Inferior parietal cortex (tissue), 1 donor: ENCODE results near the gene EPHB6.

ENCODE experiments used
- DNase-seq: peaks from one replicate; pipeline ENCODE4 v3.0.0-alpha.2; 2016; ENCODE audit errors: extremely low spot score

Gene EPHB6

DNA sequence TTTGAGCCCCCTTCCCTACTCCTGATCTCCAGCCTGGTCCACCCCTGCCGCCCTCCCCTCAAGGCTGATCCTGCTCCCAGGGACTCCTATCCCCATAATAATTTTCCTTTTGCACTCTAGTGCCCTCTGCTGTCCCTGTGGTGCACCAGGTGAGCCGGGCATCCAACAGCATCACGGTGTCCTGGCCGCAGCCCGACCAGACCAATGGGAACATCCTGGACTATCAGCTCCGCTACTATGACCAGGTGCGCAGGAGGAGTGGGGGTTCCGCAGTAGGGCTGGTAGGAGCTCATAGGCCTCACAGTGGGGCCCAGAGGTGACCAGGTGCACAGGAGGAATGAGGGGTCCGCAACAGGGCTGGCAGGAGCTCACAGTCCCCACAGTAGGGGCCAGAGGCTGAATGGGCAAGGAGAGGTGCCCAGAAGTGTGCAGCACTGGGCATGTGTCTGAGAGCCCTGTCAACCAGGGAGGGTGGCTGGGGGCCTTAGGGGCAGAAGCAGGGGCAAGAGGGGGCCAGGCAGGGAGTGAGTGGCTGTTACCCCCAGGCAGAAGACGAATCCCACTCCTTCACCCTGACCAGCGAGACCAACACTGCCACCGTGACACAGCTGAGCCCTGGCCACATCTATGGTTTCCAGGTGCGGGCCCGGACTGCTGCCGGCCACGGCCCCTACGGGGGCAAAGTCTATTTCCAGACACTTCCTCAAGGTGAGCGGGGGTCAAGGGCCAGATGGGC lies 11.7 kb downstream of the EPHB6 start:
- DNase-seq, result no peak

DNA sequence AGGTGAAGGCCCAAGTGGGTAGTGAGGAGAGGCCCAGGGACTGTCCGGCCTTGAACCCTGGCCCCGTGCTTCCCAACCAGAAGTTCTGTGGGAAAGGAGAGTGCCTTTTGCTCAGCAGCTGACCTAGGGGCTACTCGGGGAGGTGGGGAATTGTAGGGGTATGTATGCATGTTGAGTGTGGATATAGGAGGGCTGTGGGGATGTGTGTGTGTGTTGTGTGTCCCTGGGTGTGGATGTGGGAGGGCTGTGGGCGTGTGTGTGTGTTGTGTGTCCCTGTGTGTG lies 12.2 kb downstream of the EPHB6 start:
- no peak for DNase-seq

DNA sequence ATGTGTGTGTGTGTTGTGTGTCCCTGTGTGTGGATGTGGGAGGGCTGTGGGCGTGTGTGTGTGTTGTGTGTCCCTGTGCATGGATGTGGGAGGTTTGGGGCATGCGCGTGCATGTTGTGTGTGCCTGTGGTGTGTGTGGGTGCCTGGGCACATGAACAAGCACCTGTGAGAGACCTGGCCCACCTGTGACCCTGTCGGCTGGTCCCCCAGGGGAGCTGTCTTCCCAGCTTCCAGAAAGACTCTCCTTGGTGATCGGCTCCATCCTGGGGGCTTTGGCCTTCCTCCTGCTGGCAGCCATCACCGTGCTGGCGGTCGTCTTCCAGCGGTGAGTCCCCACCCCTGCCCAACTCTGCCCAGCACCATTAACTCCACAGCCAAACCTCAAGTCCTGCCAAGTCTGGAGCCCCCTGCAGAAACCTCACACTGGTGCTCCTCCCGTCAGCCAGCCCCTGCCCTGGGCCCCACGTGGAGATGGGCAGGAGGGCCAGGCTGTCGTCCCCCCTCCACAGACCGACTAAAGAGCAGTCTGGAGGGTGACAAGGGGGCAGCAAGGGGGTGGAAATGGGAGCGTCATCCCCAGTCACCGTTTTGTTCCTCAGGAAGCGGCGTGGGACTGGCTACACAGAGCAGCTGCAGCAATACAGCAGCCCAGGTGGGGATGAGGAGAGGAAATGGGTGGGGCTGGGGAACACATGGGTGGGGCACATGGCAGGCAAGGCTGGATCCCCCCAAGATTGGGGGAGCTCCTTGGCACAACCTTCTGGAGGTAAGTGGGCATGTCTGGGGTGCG lies 12.7 kb downstream of the EPHB6 start:
- DNase-seq, result no peak

DNA sequence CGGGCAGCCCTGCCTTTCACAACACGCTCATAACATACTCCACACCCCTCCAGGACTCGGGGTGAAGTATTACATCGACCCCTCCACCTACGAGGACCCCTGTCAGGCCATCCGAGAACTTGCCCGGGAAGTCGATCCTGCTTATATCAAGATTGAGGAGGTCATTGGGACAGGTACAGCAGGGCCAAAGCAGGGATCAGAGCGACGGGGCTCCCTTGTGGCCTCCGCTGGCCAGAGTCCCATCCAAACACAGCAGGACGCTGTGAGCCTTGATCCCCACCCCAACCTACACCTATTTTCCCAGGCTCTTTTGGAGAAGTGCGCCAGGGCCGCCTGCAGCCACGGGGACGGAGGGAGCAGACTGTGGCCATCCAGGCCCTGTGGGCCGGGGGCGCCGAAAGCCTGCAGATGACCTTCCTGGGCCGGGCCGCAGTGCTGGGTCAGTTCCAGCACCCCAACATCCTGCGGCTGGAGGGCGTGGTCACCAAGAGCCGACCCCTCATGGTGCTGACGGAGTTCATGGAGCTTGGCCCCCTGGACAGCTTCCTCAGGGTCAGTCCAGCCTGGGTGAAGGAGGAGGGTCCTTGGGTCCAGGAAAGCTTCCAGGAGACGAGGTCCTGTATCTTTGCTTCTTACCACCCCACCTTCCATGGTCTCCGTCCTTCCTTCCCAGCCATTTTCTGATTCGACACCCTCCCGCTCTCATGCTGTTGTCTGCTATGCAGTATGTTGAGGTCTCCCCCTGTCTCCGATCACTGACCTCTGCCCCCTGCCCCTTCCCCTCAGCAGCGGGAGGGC lies 13.5 kb downstream of the EPHB6 start:
- DNase-seq, result no peak

DNA sequence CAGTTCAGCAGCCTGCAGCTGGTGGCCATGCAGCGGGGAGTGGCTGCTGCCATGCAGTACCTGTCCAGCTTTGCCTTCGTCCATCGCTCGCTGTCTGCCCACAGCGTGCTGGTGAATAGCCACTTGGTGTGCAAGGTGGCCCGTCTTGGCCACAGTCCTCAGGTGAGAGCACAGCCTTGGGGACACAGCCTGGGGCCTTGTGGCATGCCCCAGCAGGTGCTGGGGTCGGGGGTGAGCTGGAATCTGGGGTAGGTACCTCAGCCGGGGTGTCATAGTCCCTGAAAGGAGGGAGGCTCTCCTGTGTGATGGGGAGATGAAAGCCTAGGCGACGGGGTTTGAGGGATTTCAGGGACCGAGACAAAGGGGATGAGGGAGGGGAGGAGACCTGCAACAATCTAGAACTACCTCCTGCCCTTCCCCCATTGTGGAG lies 14.1 kb downstream of the EPHB6 start:
- no peak for DNase-seq

DNA sequence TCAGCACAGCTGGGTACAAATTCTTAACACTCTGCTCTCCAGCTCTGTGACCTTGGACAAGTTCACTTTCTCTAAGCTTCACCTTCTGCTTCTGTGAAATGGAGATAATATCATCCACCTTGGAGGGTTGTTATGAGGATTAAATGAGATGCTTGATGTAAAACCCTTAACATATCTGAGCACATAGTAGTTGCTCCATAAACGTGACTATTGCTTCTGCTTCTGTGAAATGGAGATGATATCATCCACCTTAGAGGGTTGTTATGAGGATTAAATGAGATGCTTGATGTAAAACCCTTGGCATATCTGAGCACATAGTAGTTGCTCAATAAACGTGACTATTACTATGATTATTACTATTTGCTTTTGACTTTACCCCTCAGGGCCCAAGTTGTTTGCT lies 14.6 kb downstream of the EPHB6 start:
- DNase-seq, result no peak

DNA sequence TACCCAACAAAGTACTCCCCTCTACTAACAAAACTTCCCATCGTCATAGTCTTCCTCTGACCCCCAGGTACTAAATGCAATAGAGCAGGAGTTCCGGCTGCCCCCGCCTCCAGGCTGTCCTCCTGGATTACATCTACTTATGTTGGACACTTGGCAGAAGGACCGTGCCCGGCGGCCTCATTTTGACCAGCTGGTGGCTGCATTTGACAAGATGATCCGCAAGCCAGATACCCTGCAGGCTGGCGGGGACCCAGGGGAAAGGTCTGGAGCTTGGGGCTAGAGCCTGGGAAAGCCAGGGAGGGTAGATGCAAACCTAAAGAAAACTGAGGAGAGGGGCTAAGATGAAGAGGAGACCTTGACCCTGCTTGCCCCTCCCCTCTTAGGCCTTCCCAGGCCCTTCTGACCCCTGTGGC lies 15.3 kb downstream of the EPHB6 start:
- no peak for DNase-seq

DNA sequence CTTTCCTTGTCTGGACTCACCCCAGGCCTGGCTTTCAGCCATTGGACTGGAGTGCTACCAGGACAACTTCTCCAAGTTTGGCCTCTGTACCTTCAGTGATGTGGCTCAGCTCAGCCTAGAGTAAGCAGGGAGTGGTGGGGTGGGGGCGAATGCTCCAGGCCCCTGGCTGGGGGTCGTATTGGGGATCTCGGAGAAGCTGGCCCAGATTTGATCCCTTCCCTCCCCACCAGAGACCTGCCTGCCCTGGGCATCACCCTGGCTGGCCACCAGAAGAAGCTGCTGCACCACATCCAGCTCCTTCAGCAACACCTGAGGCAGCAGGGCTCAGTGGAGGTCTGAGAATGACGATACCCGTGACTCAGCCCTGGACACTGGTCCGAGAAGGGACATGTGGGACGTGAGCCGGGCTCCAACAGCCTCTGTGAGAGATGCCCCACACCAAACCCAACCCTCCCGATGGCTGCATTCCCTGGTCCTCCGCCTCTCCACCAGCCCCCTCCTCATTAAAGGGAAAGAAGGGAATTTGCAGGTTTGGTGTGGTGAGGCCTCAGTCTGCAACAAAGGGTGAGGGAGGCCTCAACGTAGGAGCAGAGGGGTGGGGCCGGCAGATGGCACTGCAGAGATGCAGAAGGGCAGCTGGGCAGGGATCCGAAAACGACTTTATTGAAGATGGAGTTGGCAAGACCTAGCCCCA lies 15.8 kb downstream of the EPHB6 start:
- DNase-seq, result no peak

DNA sequence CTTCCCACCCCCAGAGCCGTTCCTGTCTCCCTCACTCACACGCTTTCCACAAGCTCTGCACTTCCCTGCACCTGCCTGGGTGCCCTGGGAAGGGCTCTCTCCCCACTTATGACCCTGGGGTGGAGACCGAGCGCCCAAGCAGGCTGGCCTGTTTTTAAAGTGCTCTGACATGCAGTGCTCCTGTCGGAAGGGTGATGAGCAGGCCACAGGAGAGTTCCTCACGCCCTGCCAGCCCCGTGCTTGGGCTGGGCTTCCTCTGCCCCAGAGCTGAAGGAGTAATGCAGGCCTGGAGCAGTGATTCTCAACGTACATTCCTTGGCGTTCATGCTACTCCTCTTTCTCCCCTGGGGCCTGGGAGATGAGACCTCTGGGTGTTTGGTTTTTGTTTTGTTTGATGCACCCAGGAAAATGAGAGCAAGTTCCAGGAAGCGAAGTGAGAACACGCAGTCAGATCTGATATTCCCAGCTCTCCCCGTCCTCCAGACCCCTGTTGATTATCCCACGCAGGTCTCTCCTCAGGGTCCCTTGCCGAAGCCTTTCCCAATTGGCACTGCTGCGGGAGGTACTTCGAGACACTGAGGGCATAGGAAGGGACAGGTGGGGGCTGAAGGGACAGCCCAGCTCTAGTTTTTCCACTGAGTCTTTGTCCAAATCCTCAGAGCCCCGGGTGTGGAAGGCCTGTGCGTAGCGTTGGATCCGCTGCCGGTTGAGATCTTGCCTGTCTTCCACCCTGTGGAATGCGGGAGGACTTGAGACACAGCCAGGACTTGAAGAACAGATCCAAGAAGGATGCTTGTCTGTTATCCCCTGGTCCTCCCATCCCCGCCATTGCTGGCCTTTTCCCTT lies 16.6 kb downstream of the EPHB6 start:
- DNase-seq, result no peak

DNA sequence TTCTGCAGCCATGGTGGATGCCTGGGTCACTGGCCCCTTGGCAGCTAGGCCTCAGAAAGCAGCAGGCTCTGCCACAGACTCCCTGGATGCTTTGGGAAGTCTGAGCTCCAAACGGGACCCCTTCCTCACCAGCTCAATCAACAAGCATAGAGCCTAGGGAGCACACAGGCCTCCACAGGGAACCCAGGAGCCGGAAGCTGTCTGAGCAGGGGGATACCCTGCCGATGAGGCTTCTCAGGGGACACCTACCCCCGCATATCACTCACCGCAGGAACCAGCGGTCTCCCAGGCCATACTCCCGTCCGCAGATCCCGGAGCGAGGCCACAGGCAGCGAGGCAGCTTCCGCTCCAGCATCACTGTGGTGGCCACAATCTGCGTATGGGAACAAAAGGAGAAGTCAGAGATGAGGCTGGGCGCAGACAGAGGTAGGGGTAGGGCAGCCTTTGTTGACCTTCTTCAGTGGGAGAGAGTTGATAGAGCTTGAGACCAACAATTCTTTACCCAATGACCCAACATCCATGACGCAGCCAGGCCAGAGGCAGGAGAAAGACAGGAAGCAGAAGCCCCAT lies 17.3 kb downstream of the EPHB6 start:
- no peak for DNase-seq

DNA sequence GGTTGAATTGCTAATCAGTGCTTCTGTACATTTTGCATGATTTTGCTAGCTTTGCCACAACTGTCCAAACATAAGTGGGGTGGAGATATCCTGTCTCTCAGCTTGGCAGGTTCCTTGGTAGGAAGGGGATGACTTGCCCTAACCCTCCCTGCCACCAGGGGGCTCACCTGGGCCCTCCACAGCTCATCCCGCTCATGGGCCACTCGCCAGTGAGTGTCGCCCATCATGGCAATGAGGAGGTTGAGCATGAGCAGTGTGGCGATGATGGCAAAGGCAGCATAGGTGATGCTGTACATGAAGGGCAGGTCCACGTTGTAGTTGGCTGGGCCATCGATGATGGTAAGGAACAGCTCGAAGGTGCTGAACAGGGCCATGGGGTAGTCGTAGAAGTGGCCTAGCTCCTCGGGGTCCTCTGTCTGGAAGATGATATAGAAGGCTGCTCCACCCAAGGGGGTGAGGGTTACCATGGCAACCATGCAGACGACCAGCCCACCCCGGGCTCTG lies 18.5 kb downstream of the EPHB6 start:
- DNase-seq, result no peak

DNA sequence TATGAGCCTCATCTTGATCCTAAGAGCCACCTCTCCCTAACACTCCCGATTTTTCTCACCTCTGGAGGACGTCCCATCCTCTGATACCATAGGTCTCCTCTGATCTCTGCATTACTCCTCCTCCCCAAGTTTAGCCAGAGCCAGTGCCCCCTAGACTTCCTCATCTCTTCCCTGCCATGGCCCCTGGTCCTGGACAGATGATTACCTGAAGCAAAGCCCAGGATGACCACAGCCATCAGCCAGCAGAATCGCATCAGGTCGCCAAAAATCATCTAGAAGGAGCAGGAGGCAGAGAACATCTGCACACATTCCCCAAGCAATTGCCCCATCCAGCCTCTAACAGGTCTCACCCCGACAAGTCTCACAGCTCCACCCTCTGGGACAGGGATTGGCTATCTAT lies 19.0 kb downstream of the EPHB6 start:
- DNase-seq, result no peak

DNA sequence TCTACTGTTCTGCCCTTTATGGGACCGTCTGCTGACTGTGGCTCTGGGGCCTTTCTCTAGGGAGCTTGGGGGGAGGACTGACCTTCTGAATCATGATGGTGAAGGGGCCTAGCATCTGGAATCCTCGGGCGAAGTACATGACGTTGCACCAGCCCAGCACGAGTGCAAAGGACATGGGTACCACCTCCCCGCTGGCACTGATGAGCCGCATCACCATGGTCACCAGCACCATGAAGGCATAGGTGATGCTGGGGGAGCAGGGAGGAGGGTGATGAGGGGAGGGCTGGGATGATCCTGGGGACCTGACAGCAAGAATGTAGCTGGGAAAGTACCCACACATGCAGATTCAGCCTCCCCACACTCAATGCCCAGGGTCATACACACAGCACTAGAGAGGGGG lies 19.5 kb downstream of the EPHB6 start:
- no peak for DNase-seq

DNA sequence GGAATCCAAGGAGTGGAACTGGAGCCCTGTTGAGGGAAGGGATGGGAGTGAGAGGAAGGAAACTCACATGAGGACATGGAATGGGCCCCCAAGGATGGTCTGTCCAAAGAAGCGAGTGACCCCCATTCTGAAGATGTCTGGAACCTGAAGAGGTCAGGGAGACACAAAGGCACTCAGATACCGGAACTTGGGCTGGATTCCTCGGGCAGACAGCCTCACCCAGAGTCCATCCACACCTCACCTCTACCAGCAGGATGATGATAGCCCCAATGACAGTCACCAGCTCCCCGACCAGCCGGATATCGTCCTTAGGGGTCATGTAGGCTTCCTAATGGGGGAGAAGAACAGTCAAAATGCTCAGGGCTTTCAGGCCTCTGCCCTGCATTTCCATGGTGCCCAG lies 20.0 kb downstream of the EPHB6 start:
- no peak for DNase-seq

DNA sequence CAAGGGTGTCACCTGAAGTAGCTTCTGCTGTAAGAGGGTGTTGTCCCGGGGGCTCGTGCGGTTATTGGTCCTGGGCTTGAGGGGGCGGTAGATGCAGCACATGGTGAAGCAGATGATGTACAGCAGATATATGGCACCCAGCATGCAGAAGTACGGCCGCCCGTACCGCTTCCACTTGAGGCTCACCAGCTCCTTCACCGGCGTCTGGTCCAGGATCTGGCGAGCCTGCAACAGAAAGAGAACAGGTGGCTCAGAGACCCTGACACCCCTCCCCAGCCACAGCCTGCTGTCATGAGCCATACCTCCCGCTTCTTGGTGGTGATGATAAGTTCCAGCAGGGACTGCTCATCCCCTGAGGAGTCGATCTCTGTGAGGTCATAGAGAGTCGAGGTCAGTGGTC lies 20.6 kb downstream of the EPHB6 start:
- DNase-seq, result no peak

DNA sequence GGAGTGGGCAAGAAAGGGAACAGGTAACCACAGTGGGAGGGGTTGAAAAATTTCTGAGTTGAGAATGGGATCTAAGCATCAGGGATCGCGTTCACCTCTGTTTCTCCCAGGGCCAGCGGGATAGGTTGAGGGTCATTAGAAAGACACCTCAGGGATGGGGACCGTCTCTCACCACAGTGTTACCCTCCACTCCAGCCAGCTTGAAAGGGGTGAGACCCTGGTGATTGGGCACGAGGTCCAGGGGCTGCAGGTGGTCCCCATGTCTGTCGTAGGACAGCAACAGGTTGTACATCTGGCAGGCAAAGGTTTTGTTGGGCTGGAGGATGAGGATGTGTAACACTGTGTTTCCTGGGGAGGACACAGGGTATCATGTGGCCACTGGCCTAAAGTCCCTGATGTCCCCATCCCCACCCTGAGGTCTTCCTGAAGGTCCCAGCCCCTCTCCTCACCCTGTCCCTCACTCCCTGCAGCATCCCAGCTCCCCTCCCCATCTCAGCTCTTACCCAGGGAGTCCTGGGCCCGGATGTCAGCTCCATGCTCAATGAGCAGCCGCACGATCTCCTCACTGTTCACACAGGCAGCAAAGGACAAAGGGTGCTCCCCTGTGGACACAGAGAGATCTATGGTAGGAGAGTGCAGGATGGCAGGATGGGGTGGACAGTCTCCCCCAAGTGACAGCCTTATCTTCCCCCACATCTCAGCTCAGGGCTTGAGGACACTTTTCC lies 21.5 kb downstream of the EPHB6 start:
- no peak for DNase-seq

DNA sequence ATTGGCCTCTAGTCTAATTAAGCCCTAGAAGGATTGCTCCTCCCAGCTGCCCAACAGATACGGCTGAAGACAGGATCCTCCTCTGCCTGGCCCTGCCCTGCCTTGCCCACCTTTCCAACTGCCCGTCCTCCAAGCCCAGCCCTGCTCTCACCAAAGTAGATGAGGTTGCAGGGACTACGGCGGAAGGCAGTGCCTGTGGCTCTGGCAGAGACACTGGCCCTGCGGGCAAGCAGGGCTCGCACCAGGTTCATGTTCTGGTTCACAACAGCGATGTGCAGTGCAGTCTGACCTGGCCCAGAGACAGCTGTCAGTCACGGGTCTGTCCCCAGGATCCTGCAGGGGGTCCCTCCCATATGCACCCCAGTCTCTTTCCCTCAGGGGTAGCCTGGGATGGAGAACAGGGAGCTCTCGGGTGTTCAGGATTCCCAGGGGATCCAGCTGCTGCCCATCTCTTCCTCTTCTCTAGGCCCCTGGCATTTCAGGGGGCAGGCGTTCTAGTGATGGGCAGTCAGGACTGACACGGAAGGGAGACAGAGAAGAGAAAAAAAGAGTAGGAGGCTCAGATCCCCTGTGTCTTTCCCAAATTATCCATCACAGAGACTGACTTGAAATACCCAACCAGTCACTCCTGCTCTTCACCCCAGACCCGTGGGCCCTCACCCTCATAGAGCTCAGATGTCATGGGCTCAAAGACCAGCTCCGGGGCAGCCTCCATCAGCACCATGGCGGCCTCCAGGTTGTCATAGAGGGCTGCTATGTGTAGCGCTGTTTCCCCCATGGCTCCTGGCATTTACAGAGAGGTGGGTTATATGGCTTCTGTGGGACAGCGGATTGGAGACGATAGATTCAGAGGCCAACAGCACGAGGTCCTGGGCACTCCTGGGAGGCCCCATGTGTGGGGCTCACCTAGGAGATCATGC lies 22.4 kb downstream of the EPHB6 start:
- DNase-seq, result no peak

DNA sequence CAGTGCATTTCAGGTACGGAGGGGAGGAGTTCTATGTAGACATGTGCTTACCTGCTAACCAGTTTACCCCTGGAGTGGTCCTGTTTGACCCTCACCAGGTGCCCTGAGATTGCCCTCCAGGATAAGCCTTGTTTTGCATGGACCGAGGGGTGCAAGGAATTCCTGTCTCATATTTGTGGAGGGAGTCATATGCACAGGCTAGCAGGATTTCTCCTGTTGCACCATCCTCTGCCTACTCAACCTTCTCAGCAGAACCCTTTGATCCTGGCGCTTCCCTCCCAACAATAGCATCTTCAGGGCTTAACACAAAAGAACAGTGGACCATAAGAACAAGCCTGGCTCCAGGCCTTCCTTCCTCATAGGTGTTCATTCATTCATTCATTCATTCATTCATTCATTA lies 23.4 kb downstream of the EPHB6 start:
- DNase-seq, result no peak

DNA sequence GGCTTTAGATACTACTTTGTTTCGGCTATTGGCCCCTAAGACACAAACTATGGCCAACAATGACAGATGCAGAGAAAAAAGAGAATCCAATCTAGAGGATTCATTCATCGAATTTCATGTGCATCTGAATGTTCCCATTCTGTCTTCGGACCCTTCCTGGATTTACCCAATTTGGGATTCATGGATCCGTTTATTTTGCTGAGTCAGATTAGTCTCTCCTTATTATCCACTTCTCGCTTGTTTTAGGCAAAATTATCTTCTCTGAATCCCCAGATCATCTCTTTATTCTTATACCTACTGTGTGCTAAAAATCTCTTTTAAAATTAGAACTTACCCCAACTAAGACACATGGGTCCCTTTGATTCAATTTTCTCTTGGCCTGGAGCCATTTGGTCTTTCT lies 24.2 kb downstream of the EPHB6 start:
- DNase-seq, result no peak
